IPS DF 19.7 (cell line): ENCODE data around the gene CD200R1.

Experiments used
- DNase-seq: peaks from one replicate; pipeline ENCODE4 v3.0.0-alpha.2; 2013; ENCODE audit warnings: low read depth, low spot score

Gene CD200R1

DNA sequence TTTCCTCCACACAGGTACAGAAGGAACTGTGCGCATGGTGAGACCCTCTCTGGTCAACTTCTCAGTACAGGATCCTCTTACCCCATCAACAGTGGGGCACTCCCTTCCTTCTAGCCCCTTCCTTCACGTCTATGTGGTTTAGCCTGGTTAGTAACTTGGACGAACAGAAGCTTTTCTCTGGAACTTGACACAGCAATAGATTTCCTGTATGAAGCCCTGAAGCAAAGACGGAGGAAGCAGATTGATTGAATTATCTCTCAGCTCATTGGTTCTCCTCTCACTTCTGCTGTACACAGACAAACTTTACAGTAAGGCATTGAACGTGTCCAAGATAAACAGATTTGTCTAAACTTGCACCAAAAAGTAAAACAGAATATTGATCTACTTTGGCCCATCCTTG, at the start of gene CD200R1:
TSS of gene CD200R1 (minus strand) at position 210 of the 400 bp plus-strand sequence. CDS start 246 bp downstream, outside the sequence.
- no peak for DNase-seq

- no peak for DNase-seq
Observed at GRCh38 chr3:113021471-113021870, 46.6 kb upstream of the CD200R1 start.

DNA sequence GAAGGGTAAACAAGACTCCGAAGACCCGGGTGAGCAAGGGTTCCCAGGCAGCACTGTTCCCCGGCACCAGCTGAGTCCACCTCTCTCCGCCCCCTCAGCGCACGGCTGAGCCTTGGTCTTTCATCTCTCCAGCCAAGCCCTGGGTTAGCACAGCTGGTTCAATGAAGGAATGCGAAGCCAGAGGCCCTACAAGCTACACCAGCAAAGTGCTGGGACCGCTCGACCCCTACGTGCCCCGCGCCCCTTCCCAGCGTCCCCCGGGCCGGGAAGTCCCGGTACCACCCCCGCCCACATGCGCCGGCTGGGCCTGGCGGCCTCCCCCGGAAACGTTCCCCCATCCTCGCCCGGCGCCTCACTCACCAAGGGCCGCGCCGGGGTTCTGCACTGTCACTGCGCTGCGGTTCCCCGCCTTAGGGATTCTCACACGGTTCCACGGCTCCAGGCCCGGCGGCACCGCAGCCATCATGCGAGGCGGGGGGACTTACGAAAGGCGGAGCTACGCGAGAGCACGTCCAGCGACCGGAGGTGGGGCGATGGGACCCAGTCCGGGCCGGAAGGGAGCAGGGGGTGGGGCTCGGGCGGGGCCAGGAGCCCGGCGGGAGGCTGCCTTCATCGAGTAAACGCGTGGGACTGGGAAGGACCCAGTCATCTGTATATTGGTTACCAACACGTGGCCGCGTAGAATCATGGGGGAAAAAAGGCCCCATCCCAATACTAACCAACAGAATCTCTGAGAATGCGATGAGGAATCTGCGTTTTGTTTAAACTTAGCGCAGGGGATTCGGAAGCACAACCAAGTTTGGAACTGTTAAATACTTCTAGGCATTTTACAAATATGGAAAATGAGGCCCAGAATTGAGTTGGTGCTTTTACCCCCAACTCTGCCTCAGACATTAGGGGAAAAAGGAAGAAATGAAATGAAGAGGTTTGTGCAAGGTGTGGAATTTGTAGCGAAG, 44.6 kb upstream of the CD200R1 start:
- peak; percentile 69 for DNase-seq

DNA sequence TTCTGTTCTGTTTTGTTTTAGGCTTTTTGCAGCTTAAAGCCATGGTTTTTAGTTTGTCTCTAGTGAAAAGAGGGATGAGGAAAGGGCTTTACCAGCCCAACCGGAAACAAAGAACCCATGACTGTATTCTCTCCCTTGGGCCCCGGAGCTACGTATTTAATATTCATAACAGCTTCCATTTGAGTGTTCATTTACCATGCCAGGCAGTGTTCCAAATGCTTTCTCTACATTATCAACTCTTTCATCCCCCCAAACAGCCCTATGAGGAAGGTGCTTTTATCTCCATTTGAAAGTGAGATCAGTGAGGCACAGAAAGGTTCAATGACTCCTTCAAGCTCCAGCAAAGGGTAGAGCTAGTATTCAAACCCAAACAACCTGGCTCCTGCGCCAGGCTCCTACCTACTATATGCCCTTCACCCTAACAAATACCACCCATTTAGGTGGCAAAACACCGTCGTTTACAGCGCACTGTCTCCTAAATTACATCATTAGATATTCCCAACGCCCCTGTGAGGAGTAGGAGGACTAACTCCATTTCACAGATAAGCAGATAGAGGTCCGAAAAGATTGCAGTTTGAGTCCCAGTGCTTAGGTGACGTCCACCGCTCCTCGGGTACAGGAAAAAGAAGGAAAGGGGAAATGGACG, 43.8 kb upstream of the CD200R1 start:
- no peak for DNase-seq

GRCh38 chr3:113013593-113013992, 38.7 kb upstream of the CD200R1 start:
- DNase-seq, result no peak

GRCh38 chr3:113008117-113008516, 33.2 kb upstream of the CD200R1 start:
- no peak for DNase-seq

- no peak for DNase-seq
Observed at GRCh38 chr3:113006359-113007056, 31.6 kb upstream of the CD200R1 start.

GRCh38 chr3:113005611-113006010, 30.7 kb upstream of the CD200R1 start:
- no peak for DNase-seq

GRCh38 chr3:113002679-113003078, 27.8 kb upstream of the CD200R1 start:
- DNase-seq, result no peak

GRCh38 chr3:113002037-113002436, 27.1 kb upstream of the CD200R1 start:
- DNase-seq, result no peak

DNA sequence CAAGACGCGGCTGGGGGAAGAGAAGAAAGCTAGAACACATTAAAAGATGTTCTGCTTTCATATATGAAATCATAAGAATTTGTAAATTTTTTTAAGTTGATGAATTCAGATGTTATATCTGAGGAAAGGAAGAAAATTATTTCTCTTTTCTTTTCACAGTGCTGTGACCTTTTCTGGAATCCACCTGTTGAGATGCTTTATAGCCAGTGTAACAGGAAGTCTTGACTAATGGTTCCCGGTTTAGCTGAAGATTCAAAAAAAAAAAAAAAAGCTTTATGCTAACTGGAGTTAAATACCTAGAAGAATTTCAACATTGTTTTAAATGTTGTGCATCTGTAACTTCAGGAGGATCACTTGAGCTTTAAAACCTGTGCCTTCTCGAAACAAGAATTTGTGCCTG, 25.8 kb upstream of the CD200R1 start:
- no peak for DNase-seq

DNA sequence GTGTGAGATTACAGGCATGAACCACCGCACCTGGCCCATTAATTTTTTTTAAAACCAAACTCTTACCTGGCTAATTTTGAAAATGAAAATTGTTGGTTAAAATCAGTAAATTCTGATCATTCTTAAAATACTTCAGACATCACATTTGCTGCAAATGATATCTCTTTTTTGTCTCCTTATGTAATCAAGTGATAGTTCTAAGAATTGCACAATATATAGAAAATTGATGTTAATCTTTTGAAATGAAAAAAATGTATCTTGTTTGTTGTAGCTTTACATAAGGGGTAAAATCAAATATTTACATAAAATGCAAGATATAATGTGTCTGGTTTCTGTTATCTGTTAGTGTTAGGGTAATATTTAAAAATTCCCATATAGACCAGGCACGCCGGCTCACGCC, 20.9 kb upstream of the CD200R1 start:
- no peak for DNase-seq

DNA sequence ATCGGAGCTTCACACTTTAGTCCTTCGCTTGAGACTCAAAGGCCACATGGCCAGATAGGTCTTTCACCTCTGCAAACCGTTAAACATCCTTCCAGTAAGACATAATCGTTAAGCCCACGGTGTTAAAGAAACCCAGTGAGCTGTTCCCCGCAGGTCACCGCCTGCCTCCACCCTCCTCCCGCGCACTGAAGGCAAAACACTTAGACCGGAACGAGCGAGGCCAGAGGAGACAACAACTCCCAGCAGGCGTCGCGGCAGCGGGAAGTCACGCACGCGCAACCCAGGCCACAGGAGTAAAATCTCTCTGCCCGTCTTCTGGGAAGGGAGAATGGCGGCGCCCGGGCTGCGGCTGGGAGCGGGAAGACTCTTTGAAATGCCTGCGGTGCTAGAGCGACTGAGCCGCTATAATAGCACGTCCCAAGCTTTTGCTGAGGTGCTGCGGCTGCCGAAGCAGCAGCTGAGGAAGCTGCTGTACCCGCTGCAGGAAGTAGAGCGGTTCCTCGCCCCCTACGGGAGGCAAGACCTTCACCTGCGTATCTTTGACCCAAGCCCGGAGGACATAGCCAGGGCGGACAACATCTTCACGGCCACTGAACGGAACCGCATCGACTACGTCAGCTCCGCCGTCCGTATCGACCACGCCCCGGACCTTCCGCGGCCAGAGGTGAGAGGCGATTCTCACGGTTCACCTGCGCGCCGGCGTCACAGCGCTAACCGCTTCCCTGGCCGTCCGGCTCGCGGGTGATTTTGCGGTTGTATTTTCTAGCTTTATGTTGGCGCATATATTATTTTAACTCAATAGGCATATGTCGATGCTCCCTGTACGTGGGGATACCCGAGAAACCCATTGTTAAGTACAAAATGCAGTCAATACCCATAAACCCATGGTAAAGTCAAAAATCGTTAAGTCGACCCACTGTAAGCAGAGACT, 16.0 kb upstream of the CD200R1 start, which contains the start of gene GTPBP8:
TSS of gene GTPBP8 (plus strand) at position 313 of the 931 bp plus-strand sequence. CDS start at position 329, 16 bp downstream.
- peak; percentile 72 for DNase-seq

GRCh38 chr3:112987710-112988334, 12.9 kb upstream of the CD200R1 start:
- DNase-seq, result no peak

DNA sequence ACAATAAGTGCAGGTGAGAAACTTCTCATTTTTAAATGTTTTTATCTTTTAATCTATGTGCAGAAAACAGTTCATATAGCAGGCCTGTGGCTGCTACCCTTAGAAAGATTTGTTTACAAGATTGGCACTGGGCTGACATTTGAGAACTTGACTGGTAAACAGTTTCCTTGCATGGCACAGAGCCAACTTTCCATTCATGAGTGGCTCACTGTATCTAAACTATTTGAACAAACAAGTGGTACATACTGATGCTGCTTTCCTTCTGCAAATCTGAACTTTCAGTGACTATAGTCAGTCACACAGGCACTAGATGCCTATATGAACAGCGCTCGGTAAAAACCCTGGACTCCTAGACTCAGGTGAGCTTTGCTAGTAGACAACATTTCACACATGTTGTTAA, 9.6 kb upstream of the CD200R1 start:
- no peak for DNase-seq

DNA sequence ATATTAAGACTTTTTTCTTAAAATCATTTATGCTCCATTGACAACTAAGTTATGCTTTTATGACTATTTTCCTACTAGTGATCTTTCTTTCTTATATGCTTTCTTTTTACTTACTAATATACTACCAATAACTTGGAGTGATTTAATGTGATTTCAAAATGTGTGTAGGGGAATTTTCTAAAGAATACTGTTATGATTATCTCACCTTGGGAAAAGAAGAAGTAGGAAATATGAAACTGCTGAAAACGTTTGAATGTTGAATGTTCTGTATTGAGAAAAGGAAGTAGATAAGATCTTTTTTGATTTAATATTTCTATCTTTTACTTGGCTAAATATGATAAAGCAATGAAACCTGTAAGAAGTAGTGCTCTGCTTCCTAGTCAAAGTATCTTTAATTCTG, 7.8 kb upstream of the CD200R1 start:
- no peak for DNase-seq

DNA sequence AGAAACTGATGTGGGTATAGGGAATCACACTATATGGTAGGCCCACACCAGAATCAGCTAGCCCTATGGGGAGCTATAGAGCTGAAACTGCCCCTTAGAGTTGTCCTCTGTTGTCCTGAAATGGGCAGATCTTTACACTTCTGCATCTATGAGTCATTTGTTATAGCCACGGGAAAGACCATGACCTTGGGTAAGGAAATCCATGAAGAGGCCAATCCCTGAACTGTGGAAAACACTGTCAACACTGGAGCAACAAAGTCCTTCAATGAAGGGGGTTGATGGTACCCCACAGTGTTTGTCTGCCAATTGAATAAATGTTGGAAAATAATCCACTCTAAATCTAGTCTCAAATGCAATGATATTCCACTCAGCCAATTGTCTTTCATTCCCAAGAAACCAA, 5.2 kb upstream of the CD200R1 start:
- DNase-seq, result no peak

GRCh38 chr3:112979244-112979832, 4.4 kb upstream of the CD200R1 start:
- no peak for DNase-seq

DNA sequence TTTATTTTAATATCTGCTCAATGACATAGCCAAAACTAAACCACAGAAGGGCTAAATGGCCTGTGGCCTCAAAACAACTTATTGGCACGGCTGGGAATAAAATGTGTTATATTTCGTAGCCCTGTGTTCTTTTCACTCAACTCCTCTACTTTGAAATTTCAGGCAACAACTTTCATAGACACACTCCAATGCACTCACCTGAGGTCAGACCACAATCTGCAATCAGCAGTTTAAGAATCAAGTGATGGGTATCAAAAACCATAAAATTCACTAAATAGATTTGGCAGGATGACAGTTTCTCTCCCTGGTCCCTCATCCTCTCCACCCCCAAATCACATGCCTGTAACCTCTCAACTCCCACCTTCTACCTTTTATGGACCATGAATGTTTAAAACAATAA, 2.0 kb upstream of the CD200R1 start:
- no peak for DNase-seq

GRCh38 chr3:112976001-112976400, 1.1 kb upstream of the CD200R1 start:
- DNase-seq, result no peak
